Lower leg skin (tissue), 4 donors: Measurements from ENCODE around the gene PLEKHA4. TPM values are rescaled to one million over a fixed set of nuclear protein-coding genes. Genes with fewer than 3 reads are reported as not detected.
"Not testable (repeated sequence)": the region's sequence is repeated elsewhere in the genome, so short reads cannot be mapped to it uniquely, and the experiment has no call there.

Experiments used
- DNase-seq, 2 donors: peaks; one replicate each; pipeline ENCODE4 v3.0.0-alpha.2; 2019; ENCODE audit warnings: low spot score in 2 of 2
- H3K4me3 ChIP-seq: fragments of 200-600 bp; sonication (generic); 2 replicates; pipeline ENCODE4 v1.5.1; 2017; ENCODE audit warnings: mild to moderate bottlenecking, low read depth; ENCODE audit not compliant: poor library complexity, severe bottlenecking
- POLR2A ChIP-seq, 2 donors: fragments of 450-650 bp; IDR thresholded peaks; one replicate each; pipeline ENCODE4 v1.6.1; 2016 to 2017; ENCODE audit warnings: antibody characterized with exemption in 2 of 2, mild to moderate bottlenecking in 1 of 2, moderate library complexity in 1 of 2
- WGBS, 2 donors: methylation state at CpG; one replicate each; pipeline ENCODE4 v1.1.5; 2018; 5-methylcytosine and 5-hydroxymethylcytosine counted together
- intact Hi-C: fragments of 100-400 bp; cut with DNase I; formaldehyde crosslinking; loops from one replicate; pipeline ENCODE4 v1.15.0; 2023; ENCODE audit warnings: low total_unique reads
- total RNA-seq, 4 donors: library from RNA; depleted of rRNA; stranded (reverse); fragments of >200 nt; gene quantifications; one replicate each; pipeline ENCODE4 v1.1.0, GENCODE V29; 2016
- TF ChIP-seq, protein P1 (sequence below), 3 donors: fragments of 450-650 bp; IDR thresholded peaks; one replicate each; pipeline ENCODE4 v1.5.1; 2016; ENCODE audit warnings: antibody characterized with exemption in 3 of 3, mild to moderate bottlenecking in 3 of 3, moderate library complexity in 2 of 3

Gene PLEKHA4
- total RNA-seq, 4 donors from 2014 or later = 2.9 to 7.2 (median 6.3) TPM

DNA sequence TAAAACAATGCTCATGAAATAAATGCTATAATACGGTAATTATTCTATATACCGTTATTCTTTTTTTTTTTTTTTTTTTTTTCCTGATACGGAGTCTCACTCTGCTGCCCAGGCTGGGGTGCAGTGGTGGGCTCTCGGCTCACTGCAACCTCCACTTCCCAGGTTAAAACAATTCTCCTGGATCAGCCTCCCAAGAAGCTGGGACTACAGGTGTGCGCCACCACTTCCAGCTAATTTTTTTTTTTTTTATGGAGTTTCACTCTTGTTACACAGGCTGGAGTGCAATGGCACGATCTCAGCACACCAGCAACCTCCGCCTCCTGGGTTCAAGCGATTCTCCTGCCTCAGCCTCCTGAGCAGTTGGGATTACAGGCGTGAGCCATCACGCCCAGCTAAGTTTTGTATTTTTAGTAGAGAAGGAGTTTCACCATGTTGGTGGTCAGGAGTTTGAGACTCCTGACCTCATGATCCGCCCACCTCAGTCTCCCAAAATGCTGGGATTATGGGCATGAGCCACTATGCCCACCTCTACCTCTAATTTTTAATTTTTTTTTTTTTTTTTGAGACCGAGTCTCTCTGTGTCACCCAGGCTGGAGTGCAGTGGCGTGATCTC lies 10.7 kb upstream of the PLEKHA4 start:
- 80 to 86% methylated on average over 13 of the region's 13 CpGs for WGBS, 2 donors
- intact Hi-C loops = no loop called here
- no peak for DNase-seq

DNA sequence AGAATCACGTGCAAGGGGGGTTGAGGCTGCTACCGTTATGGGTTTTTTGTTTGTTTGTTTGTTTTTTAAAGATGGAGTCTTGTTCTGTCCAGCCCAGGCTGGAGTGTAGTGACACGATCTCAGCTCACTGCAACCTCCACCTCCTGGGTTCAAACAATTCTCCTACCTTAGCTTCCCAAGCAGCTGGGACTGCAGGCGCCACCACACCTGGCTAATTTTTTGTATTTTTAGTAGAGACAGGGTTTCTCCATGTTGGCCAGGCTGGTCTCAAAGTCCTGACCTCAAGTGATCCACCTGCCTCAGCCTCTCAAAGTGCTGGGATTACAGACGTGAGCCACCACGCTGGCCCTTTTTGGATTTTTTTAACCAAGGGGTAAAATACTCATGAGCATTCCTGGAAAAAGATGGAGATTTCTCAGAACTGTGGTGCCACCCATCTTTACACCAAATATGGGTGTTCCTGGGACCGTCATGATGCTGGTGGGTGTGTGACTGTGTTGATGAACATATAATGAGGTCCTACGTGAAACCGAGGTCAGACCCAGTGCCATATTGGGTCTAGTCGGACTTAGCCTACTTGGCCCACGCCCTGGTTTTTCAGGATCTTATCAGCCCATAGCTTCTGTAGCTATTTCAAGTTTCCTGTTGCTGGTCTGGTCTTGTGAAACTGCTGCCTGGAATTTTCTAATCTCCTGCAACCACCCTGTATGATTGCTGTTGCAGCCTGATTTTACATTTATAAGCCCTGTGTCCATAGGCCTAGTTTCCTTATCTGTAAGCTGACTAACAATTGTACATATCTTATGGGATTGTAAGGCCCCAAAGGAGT lies 10.0 kb upstream of the PLEKHA4 start:
- 51 to 60% methylated on average over 11 of the region's 11 CpGs for WGBS, 2 donors
- no peak overlapping the region for H3K4me3 ChIP-seq
- no peak for DNase-seq
- TF ChIP-seq POLR2A (IDR thresholded peaks at IDR 0.05) = no peak
- TF ChIP-seq, protein P1, sequence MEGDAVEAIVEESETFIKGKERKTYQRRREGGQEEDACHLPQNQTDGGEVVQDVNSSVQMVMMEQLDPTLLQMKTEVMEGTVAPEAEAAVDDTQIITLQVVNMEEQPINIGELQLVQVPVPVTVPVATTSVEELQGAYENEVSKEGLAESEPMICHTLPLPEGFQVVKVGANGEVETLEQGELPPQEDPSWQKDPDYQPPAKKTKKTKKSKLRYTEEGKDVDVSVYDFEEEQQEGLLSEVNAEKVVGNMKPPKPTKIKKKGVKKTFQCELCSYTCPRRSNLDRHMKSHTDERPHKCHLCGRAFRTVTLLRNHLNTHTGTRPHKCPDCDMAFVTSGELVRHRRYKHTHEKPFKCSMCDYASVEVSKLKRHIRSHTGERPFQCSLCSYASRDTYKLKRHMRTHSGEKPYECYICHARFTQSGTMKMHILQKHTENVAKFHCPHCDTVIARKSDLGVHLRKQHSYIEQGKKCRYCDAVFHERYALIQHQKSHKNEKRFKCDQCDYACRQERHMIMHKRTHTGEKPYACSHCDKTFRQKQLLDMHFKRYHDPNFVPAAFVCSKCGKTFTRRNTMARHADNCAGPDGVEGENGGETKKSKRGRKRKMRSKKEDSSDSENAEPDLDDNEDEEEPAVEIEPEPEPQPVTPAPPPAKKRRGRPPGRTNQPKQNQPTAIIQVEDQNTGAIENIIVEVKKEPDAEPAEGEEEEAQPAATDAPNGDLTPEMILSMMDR (IDR thresholded peaks at IDR 0.05) = no peak
- intact Hi-C loops = no loop called here

More for the DNA sequence above, 10.7 kb upstream of the PLEKHA4 start:
- no peak overlapping the region for H3K4me3 ChIP-seq
- TF ChIP-seq, protein P1 (IDR thresholded peaks at IDR 0.05) = no peak
- no peak for TF ChIP-seq POLR2A (IDR thresholded peaks at IDR 0.05)

DNA sequence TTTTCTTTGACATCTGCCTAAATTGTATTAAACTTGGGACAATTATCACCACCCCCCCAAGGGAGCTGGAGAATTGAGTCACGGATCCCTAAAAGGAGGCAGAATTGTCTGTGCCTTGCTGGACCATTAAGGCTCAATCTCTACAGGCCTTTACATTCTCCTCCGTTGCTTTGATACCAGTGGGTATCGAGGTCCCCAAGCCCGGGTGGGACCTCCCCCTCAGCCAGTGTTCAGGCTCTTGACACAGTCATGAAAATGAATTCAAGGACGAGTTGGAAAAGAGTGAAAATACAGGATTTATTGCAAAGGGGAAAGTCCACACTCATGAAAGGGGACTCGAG lies 9.4 kb upstream of the PLEKHA4 start:
- intact Hi-C loops = no loop called here
- no peak for DNase-seq
- WGBS, 2 donors = 81 to 84% methylated on average over 6 of the region's 6 CpGs
- no peak overlapping the region for H3K4me3 ChIP-seq
- TF ChIP-seq, protein P1 (IDR thresholded peaks at IDR 0.05) = no peak
- TF ChIP-seq POLR2A (IDR thresholded peaks at IDR 0.05) = no peak

DNA sequence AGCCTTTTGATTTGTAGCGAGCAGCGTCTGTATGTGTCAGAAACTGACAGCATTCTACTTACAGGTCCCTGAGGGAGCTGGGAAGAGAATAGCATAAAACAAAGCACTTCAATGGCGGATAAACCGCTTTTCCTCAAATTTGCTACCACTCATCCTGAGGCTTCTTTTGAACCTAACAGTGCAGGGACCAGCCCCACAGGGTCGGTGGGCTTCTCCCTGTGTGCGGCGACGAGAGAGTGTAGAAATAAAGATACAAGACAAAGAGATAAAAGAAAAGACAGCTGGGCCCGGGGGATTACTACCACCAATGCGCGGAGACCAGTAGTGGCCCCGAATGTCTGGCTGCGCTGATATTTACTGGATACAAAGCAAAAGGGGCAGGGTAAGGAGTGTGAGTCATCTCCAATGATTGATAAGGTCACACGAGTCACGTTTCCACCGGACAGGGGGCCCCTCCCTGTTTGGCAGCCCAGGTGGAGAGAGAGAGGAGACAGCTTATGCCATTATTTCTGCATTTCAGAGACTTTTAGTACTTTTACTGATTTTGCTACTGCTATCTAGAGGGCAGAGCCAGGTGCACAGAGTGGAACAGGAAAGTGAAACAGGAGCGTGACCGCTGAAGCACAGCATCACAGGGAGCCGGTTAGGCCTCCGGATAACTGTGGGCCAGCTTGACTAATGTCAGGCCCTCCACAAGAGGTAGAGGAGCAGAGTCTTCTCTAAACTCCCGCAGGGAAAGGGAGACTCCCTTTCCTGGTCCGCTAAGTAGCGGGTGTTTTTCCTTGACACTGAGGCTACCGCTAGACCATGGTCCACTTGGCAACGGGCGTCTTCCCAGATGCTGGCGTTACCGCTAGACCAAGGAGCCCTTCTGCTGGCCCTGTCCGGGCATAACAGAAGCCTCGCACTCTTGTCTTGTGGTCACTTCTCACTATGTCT lies 7.9 kb upstream of the PLEKHA4 start:
- DNase-seq, intact Hi-C loops: not testable (repeated sequence)

DNA sequence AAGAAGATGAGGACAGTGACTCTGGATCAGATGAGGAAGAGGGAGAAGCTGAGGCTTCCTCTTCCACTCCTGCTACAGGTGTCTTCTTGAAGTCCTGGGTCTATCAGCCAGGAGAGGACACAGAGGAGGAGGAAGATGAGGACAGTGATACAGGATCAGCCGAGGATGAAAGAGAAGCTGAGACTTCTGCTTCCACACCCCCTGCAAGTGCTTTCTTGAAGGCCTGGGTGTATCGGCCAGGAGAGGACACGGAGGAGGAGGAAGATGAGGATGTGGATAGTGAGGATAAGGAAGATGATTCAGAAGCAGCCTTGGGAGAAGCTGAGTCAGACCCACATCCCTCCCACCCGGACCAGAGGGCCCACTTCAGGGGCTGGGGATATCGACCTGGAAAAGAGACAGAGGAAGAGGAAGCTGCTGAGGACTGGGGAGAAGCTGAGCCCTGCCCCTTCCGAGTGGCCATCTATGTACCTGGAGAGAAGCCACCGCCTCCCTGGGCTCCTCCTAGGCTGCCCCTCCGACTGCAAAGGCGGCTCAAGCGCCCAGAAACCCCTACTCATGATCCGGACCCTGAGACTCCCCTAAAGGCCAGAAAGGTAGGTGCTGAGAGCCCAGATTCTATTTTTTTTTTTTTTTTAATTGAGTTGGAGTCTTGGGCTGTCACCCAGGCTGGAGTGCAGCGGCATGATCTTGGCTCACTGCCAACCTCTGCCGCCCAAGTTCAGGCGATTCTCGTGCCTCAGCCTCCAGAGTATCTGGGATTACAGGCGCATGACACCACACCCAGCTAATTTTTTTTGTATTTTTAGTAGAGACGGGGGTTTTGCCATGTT lies 6.1 kb upstream of the PLEKHA4 start:
- 4 to 11% methylated on average over 17 of the region's 17 CpGs for WGBS, 2 donors
- intact Hi-C loops = no loop called here
- H3K4me3 ChIP-seq = peak overlapping the region; percentile 100
- DNase-seq = peak in 1 of 2 donors; percentile 92
- TF ChIP-seq, protein P1 (IDR thresholded peaks at IDR 0.05) = no peak
- no peak for TF ChIP-seq POLR2A (IDR thresholded peaks at IDR 0.05)

More for the DNA sequence above, 7.9 kb upstream of the PLEKHA4 start:
- 67 to 68% methylated on average over 30 of the region's 30 CpGs for WGBS, 2 donors
- not testable (repeated sequence) for H3K4me3 ChIP-seq
